ENCODE measurements around the gene CADPS. TPM values are rescaled to one million over a fixed set of nuclear protein-coding genes. Genes with fewer than 3 reads are reported as not detected.

The CADPS gene
- total and polyA plus RNA-seq, 2 of the 4 experiments (the other 2 are of a cell fraction), result not detected

- no peak overlapping the region for H2AK5ac ChIP-seq (ENCODE audit: low read depth, low read length)
- no peak overlapping the region for H3K56ac ChIP-seq (ENCODE audit: extremely low read depth, insufficient read depth, low read length)
- H3K4me3 ChIP-seq (ENCODE audit: insufficient read depth, low read depth, low read length), result no peak overlapping the region
- CTCF ChIA-PET, result interaction anchor here (0.7 kb wide), 1 partner anchor 781 kb away, joined by 5 read pairs; no protein-coding TSS in a partner anchor
- no peak for DNase-seq
- H3K9ac ChIP-seq (ENCODE audit: low read depth, low read length), result no peak overlapping the region
- H2BK15ac ChIP-seq (ENCODE audit: low read depth, low read length), result no peak overlapping the region
- H2AK9ac ChIP-seq (replicated peaks; ENCODE audit: low read depth, low read length, poor library complexity), result no peak overlapping the region
- peaks cover 4% of the 10 kb centered on the region for H3K27me3 ChIP-seq (ENCODE audit: control insufficient read depth, insufficient read depth, low read length)
- H3K23ac ChIP-seq (ENCODE audit: low read depth, low read length), result no peak overlapping the region
- intact Hi-C loops (cut with micrococcal nuclease) (no loop called here), dilution Hi-C loops (cut with HindIII; ENCODE audit: low sequenced_read_pairs, unreplicated experiment) (no loop called here), in situ Hi-C loops (cut with MboI; ENCODE audit: low sequenced_read_pairs) (loop anchor here (10.0 kb wide), 1 partner anchor 351 kb away; no protein-coding TSS in a partner anchor)
- BruUV-seq (replicated peaks), result no TSS peak
- H3K4ac ChIP-seq (ENCODE audit: low read depth, low read length), result no peak overlapping the region
- no peak overlapping the region for H4K91ac ChIP-seq (ENCODE audit: insufficient read depth, low read depth, low read length)
- H3K79me1 ChIP-seq (ENCODE audit: low read depth in 1 of 2, low read length in 2 of 2), result no peaks in the 10 kb centered on the region
- H3K18ac ChIP-seq (ENCODE audit: low read depth, low read length), result no peak overlapping the region
- H3K27ac ChIP-seq (ENCODE audit: insufficient read depth, low read length), result no peak overlapping the region
- no peak for TF ChIP-seq FOS (IDR thresholded peaks at IDR 0.05; ENCODE audit: low read depth, low read length)
- TF ChIP-seq CHD1 (IDR thresholded peaks at IDR 0.05; ENCODE audit: low read depth, low read length), result no peak
- no peak for TF ChIP-seq RAD21 (IDR thresholded peaks at IDR 0.05; ENCODE audit: low read length)
- no peak for TF ChIP-seq USF2 (IDR thresholded peaks at IDR 0.05; ENCODE audit: low read depth, low read length)
- TF ChIP-seq BHLHE40 (IDR thresholded peaks at IDR 0.05; ENCODE audit: low read depth, low read length), result no peak
- TF ChIP-seq ELK1 (IDR thresholded peaks at IDR 0.05; ENCODE audit: borderline replicate concordance, low read depth, low read length), result no peak
- TF ChIP-seq RCOR1 (IDR thresholded peaks at IDR 0.05; ENCODE audit: insufficient replicate concordance, low read length), result no peak
- no peak for TF ChIP-seq RFX5 (IDR thresholded peaks at IDR 0.05; ENCODE audit: low read depth, low read length)
- TF ChIP-seq CTCF (conservative IDR thresholded peaks at IDR 0.05; ENCODE audit: low read depth, low read length), result no peak
- no peak for TF ChIP-seq NFE2L2 (IDR thresholded peaks at IDR 0.05; ENCODE audit: low read depth, low read length)
- no peak for TF ChIP-seq POLR2A (IDR thresholded peaks at IDR 0.05; ENCODE audit: low read depth, low read length)
- TF ChIP-seq CEBPB (IDR thresholded peaks at IDR 0.05; ENCODE audit: low read depth, low read length), result no peak
- no peak for TF ChIP-seq MAFK (IDR thresholded peaks at IDR 0.05; ENCODE audit: low read depth, low read length)
- TF ChIP-seq MXI1 (IDR thresholded peaks at IDR 0.05; ENCODE audit: borderline replicate concordance, low read depth, low read length), result no peak
- no peak for TF ChIP-seq MAZ (IDR thresholded peaks at IDR 0.05; ENCODE audit: borderline replicate concordance, low read depth, low read length)
- TF ChIP-seq SMC3 (IDR thresholded peaks at IDR 0.05; ENCODE audit: low read depth, low read length), result no peak
- no peak overlapping the region for H2BK20ac ChIP-seq (ENCODE audit: low read depth, low read length)
- no peak overlapping the region for H4K5ac ChIP-seq (ENCODE audit: low read depth, low read length)
- POLR2A ChIA-PET (ENCODE audit: unreplicated experiment), result no interaction called here
- no peaks in the 10 kb centered on the region for H3K4me1 ChIP-seq (ENCODE audit: control insufficient read depth, insufficient read depth, low read length)
- WGBS, 2 experiments (ENCODE audit: extremely low coverage in 2 of 2, insufficient read length in 1 of 2), result 47% methylated on average over 3 of the region's 10 CpGs; no CpG with 5 or more reads in 1 of the 2 experiments
- H2BK5ac ChIP-seq (ENCODE audit: low read depth, low read length, poor library complexity, severe bottlenecking), result no peak overlapping the region
- no peak overlapping the region for H2AFZ ChIP-seq (replicated peaks; ENCODE audit: low read length, poor library complexity)
- no peaks in the 10 kb centered on the region for H3K9me3 ChIP-seq (ENCODE audit: control insufficient read depth, insufficient read depth, low read length)
- no peak overlapping the region for H4K8ac ChIP-seq (ENCODE audit: low read depth in 2 of 2, low read length in 2 of 2)
- H2BK120ac ChIP-seq (ENCODE audit: low read depth, low read length), result no peak overlapping the region
- no peaks in the 10 kb centered on the region for H4K20me1 ChIP-seq (ENCODE audit: insufficient read depth, low read length)
- no peak overlapping the region for H3K4me2 ChIP-seq (ENCODE audit: low read depth, low read length)
- H3K36me3 ChIP-seq (ENCODE audit: control insufficient read depth, insufficient read depth, low read length), result no peaks in the 10 kb centered on the region
- no peak for ATAC-seq (ENCODE audit: low read depth)
- H3K9me1 ChIP-seq (ENCODE audit: insufficient read depth, low read length), result no peaks in the 10 kb centered on the region
- H3K14ac ChIP-seq (replicated peaks; ENCODE audit: low read depth, low read length), result no peak overlapping the region
Measured at GRCh38 chr3:62556121-62556815, 318.9 kb downstream of the CADPS start.
